Parathyroid adenoma (tissue), 2 donors: ENCODE results near the gene PHLDB1.

Source experiments
- H2AFZ ChIP-seq: fragments of 300-600 bp; sonication (generic); one replicate; pipeline ENCODE4 v1.7.0; 2017; ENCODE audit warnings: antibody characterized with exemption, mild to moderate bottlenecking
- H3K27ac ChIP-seq: fragments of 300-600 bp; sonication (generic); one replicate; pipeline ENCODE4 v1.7.0; 2017
- H3K27me3 ChIP-seq: fragments of 300-600 bp; sonication (generic); one replicate; pipeline ENCODE4 v1.7.0; 2017; ENCODE audit warnings: low read length; ENCODE audit not compliant: control insufficient read depth, insufficient read depth
- H3K36me3 ChIP-seq: fragments of 300-600 bp; sonication (generic); one replicate; pipeline ENCODE4 v1.7.0; 2017; ENCODE audit warnings: low read length; ENCODE audit not compliant: control insufficient read depth, insufficient read depth
- H3K4me1 ChIP-seq: fragments of 300-600 bp; sonication (generic); one replicate; pipeline ENCODE4 v1.7.0; 2017; ENCODE audit warnings: control low read depth
- H3K4me2 ChIP-seq: fragments of 300-600 bp; sonication (generic); one replicate; pipeline ENCODE4 v1.7.0; 2017; ENCODE audit warnings: low read length
- H3K4me3 ChIP-seq: fragments of 300-600 bp; sonication (generic); one replicate; pipeline ENCODE4 v1.7.0; 2017; ENCODE audit warnings: low read depth, low read length
- H3K79me2 ChIP-seq: fragments of 300-600 bp; sonication (generic); one replicate; pipeline ENCODE4 v1.7.0; 2017; ENCODE audit warnings: control low read depth
- H3K9ac ChIP-seq: fragments of 300-600 bp; sonication (generic); one replicate; pipeline ENCODE4 v1.7.0; 2017; ENCODE audit warnings: mild to moderate bottlenecking
- H3K9me3 ChIP-seq: fragments of 300-600 bp; sonication (generic); one replicate; pipeline ENCODE4 v1.7.0; 2017; ENCODE audit warnings: low read length; ENCODE audit not compliant: control insufficient read depth
- CTCF ChIP-seq: fragments of 300-600 bp; sonication (generic); IDR thresholded peaks from one replicate; pipeline ENCODE4 v1.7.0; 2017; ENCODE audit warnings: antibody characterized with exemption, mild to moderate bottlenecking
- donor health status: primary hyperparathyroidism.

PHLDB1 gene

GRCh38 chr11:118607401-118608359 is at the start of gene PHLDB1:
Gene PHLDB1 (plus strand): TSS chr11:118607615. CDS start chr11:118613837, 6,222 bp downstream.
- Histone ChIP-seq H3K9me3 (no peaks in the 10 kb centered on the region), H3K27me3 (no peaks in the 10 kb centered on the region), H3K4me3 (peak within 1 kb of the TSS; percentile 46), H3K79me2 (no peaks in the 10 kb centered on the region), H3K4me1 (no peaks in the 10 kb centered on the region), H3K27ac (peak within 1 kb of the TSS; percentile 57), H3K4me2 (peak within 1 kb of the TSS; percentile 54), H3K36me3 (no peaks in the 10 kb centered on the region), H3K9ac (no peak within 1 kb of the TSS), H2AFZ (peak within 1 kb of the TSS; percentile 75)
- TF ChIP-seq CTCF, result peak; percentile 47

GRCh38 chr11:118560806-118561205 is 46.6 kb upstream of the PHLDB1 start:
- Histone ChIP-seq H3K9ac (no peak overlapping the region), H2AFZ (no peak overlapping the region), H3K36me3 (no peaks in the 10 kb centered on the region), H3K27ac (no peak overlapping the region), H3K27me3 (no peaks in the 10 kb centered on the region), H3K4me3 (no peak overlapping the region), H3K4me2 (no peak overlapping the region), H3K4me1 (no peaks in the 10 kb centered on the region), H3K79me2 (no peaks in the 10 kb centered on the region), H3K9me3 (no peaks in the 10 kb centered on the region)
- TF ChIP-seq CTCF, result no peak

- Histone ChIP-seq H2AFZ (no peak overlapping the region), H3K36me3 (no peaks in the 10 kb centered on the region), H3K79me2 (no peaks in the 10 kb centered on the region), H3K27me3 (no peaks in the 10 kb centered on the region), H3K27ac (no peak overlapping the region), H3K4me2 (no peak overlapping the region), H3K4me1 (no peaks in the 10 kb centered on the region), H3K9me3 (no peaks in the 10 kb centered on the region), H3K4me3 (no peak overlapping the region), H3K9ac (no peak overlapping the region)
- TF ChIP-seq CTCF, result no peak
Observed at GRCh38 chr11:118565051-118565450, 42.4 kb upstream of the PHLDB1 start.

- no peaks in the 10 kb centered on the region for H3K36me3 ChIP-seq
- H3K9me3 ChIP-seq, result no peaks in the 10 kb centered on the region
- no peak overlapping the region for H3K4me2 ChIP-seq
- TF ChIP-seq CTCF, result no peak
- no peak overlapping the region for H3K27ac ChIP-seq
- H2AFZ ChIP-seq, result no peak overlapping the region
- no peak overlapping the region for H3K4me3 ChIP-seq
- no peaks in the 10 kb centered on the region for H3K27me3 ChIP-seq
- H3K79me2 ChIP-seq, result peaks cover 12% of the 10 kb centered on the region
- H3K4me1 ChIP-seq, result peaks cover 3% of the 10 kb centered on the region
- no peak overlapping the region for H3K9ac ChIP-seq
Observed at GRCh38 chr11:118569670-118570069, 37.7 kb upstream of the PHLDB1 start.
